ENCODE measurements around the gene IP6K2. TPM values are rescaled to one million over a fixed set of nuclear protein-coding genes. Genes with fewer than 3 reads are reported as not detected.
A peak's percentile ranks its signal among the peaks of the same experiment; 100 is the strongest.
"Not testable (repeated sequence)": the region's sequence is repeated elsewhere in the genome, so short reads cannot be mapped to it uniquely, and the experiment has no call there.

Gene IP6K2
- total RNA-seq, 1 donor from 2014 or later, result 182 TPM

GRCh38 chr3:48743773-48744172 lies 26.8 kb upstream of the IP6K2 start:
- no peaks in the 10 kb centered on the region for H3K36me3 Mint-ChIP-seq (ENCODE audit: unreplicated experiment)
- H3K4me1 Mint-ChIP-seq (ENCODE audit: low read depth, unreplicated experiment), result peaks cover 7% of the 10 kb centered on the region
- H3K27me3 Mint-ChIP-seq (ENCODE audit: unreplicated experiment), result peaks cover 2% of the 10 kb centered on the region
- DNase-seq, result no peak
- H3K9me3 Mint-ChIP-seq (ENCODE audit: unreplicated experiment), result peaks cover 1% of the 10 kb centered on the region
- H3K4me3 Mint-ChIP-seq (ENCODE audit: unreplicated experiment), result no peak overlapping the region
- H3K27ac Mint-ChIP-seq (ENCODE audit: unreplicated experiment), result no peak overlapping the region
- no peak for TF ChIP-seq CTCF (IDR thresholded peaks at IDR 0.05; ENCODE audit: partially characterized antibody, unreplicated experiment)

- DNase-seq; H3K27ac Mint-ChIP-seq (ENCODE audit: unreplicated experiment); H3K4me1 Mint-ChIP-seq (ENCODE audit: low read depth, unreplicated experiment); H3K9me3 Mint-ChIP-seq (ENCODE audit: unreplicated experiment); H3K36me3 Mint-ChIP-seq (ENCODE audit: unreplicated experiment); H3K27me3 Mint-ChIP-seq (ENCODE audit: unreplicated experiment); H3K4me3 Mint-ChIP-seq (ENCODE audit: unreplicated experiment): not testable (repeated sequence)
These were observed 24.2 kb upstream of the IP6K2 start for GRCh38 chr3:48741226-48741625.

GRCh38 chr3:48739955-48740823 lies 23.2 kb upstream of the IP6K2 start:
- DNase-seq, result peak; percentile 85
- Mint-ChIP-seq H3K27ac (ENCODE audit: unreplicated experiment) (no peak overlapping the region), H3K9me3 (ENCODE audit: unreplicated experiment) (peaks cover 1% of the 10 kb centered on the region), H3K27me3 (ENCODE audit: unreplicated experiment) (peaks cover 3% of the 10 kb centered on the region), H3K36me3 (ENCODE audit: unreplicated experiment) (no peaks in the 10 kb centered on the region), H3K4me1 (ENCODE audit: low read depth, unreplicated experiment) (peaks cover 5% of the 10 kb centered on the region), H3K4me3 (ENCODE audit: unreplicated experiment) (no peak overlapping the region)
- TF ChIP-seq CTCF (IDR thresholded peaks at IDR 0.05; ENCODE audit: partially characterized antibody, unreplicated experiment), result peak; percentile 87

- Mint-ChIP-seq H3K9me3 (ENCODE audit: unreplicated experiment) (peaks cover 1% of the 10 kb centered on the region), H3K27me3 (ENCODE audit: unreplicated experiment) (peaks cover 3% of the 10 kb centered on the region), H3K36me3 (ENCODE audit: unreplicated experiment) (no peaks in the 10 kb centered on the region), H3K4me3 (ENCODE audit: unreplicated experiment) (no peak overlapping the region), H3K27ac (ENCODE audit: unreplicated experiment) (no peak overlapping the region), H3K4me1 (ENCODE audit: low read depth, unreplicated experiment) (peaks cover 7% of the 10 kb centered on the region)
- no peak for TF ChIP-seq CTCF (IDR thresholded peaks at IDR 0.05; ENCODE audit: partially characterized antibody, unreplicated experiment)
- no peak for DNase-seq
These were observed 22.6 kb upstream of the IP6K2 start for GRCh38 chr3:48739617-48739954.

- Mint-ChIP-seq H3K9me3 (ENCODE audit: unreplicated experiment) (peaks cover 1% of the 10 kb centered on the region), H3K4me3 (ENCODE audit: unreplicated experiment) (no peak overlapping the region), H3K27me3 (ENCODE audit: unreplicated experiment) (peaks cover 3% of the 10 kb centered on the region), H3K27ac (ENCODE audit: unreplicated experiment) (no peak overlapping the region), H3K4me1 (ENCODE audit: low read depth, unreplicated experiment) (peaks cover 7% of the 10 kb centered on the region), H3K36me3 (ENCODE audit: unreplicated experiment) (no peaks in the 10 kb centered on the region)
- DNase-seq, result no peak
- no peak for TF ChIP-seq CTCF (IDR thresholded peaks at IDR 0.05; ENCODE audit: partially characterized antibody, unreplicated experiment)
These were observed 22.1 kb upstream of the IP6K2 start for GRCh38 chr3:48738926-48739616.
